ENCODE data around the gene MYO9B. TPM values are rescaled to one million over a fixed set of nuclear protein-coding genes. Genes with fewer than 3 reads are reported as not detected.
"Not testable (repeated sequence)": the region's sequence is repeated elsewhere in the genome, so short reads cannot be mapped to it uniquely, and the experiment has no call there.

Gene MYO9B
- total RNA-seq, 2 experiments from 2014 or later = 73.1 to 78.6 TPM

DNA sequence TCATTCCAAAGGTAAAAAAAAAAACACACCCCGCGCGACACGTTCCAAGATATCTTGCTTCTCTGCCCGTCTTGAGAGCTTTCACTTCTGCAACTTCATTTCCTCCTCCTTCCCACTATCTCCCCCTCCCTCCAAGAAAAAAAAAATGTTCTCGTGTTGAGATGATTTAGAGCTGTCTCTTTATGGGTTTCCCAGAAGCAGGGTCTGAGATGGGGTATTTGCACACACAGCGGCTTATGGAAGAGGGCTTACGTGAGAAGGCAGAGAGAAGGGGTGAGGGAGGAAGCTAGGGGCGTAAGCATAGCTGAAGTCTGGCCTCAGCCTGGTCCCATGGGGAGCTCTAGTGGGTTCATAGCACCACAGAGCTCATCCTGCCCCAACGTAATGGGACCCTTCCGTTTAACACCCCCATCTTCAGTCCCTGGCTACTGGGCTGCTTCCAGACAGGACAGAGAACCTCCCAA lies 108.3 kb downstream of the MYO9B start:
- DNase-seq = peak; percentile 38
- Mint-ChIP-seq H3K9me3 (no peaks in the 10 kb centered on the region), H3K27ac (peak overlapping the region; percentile 84), H3K36me3 (ENCODE audit: low read depth) (peaks cover 18% of the 10 kb centered on the region), H3K4me1 (ENCODE audit: low read depth) (peaks cover 19% of the 10 kb centered on the region), H3K4me3 (peak overlapping the region; percentile 66), H3K27me3 (ENCODE audit: low read depth) (no peaks in the 10 kb centered on the region)
- CTCF ChIA-PET = interaction anchor here (0.5 to 1.7 kb wide), 8 partner anchors 31 to 358 kb away, joined by 3 to 5 read pairs (median 3); partner anchors contain the start of gene USE1
- intact Hi-C loops (cut with micrococcal nuclease) = loop anchor here (1.0 to 5.0 kb wide), 4 partner anchors 53 to 109 kb away; partner anchors contain the start of genes HAUS8 and MYO9B

DNA sequence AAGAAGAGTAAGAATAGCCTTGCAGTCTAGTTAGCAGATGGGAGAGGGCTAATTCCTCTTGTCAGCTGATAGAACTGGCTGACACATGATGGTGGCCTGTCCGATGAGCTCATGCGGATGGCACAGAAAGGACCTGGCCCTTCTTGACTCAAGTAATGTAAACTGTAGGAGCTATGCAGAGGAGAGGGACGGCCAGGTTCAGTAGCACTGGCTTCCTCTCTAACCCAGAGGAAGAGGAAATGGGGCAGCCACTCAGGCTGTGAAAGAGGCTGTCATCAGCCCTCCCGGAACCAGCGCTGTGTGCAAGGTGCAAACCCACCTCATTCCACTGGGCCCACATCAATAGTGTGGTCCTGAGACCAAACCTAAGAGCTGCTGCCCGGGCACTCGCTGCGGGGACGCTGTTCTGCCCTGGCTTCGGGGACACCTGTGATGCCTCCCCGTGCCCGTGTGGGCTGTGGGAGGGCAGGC lies 108.8 kb downstream of the MYO9B start:
- Mint-ChIP-seq H3K27me3 (ENCODE audit: low read depth) (no peaks in the 10 kb centered on the region), H3K4me1 (ENCODE audit: low read depth) (peaks cover 19% of the 10 kb centered on the region), H3K9me3 (no peaks in the 10 kb centered on the region), H3K27ac (peak overlapping the region; percentile 84), H3K4me3 (peak overlapping the region; percentile 66), H3K36me3 (ENCODE audit: low read depth) (peaks cover 19% of the 10 kb centered on the region)
- peak; percentile 72 for DNase-seq
- CTCF ChIA-PET = interaction anchor here (0.5 to 1.7 kb wide), 9 partner anchors 31 to 359 kb away, joined by 3 to 5 read pairs (median 3); partner anchors contain the start of gene USE1
- intact Hi-C loops (cut with micrococcal nuclease) = loop anchor here (1.0 to 5.0 kb wide), 4 partner anchors 53 to 110 kb away; partner anchors contain the start of genes HAUS8 and MYO9B

DNA sequence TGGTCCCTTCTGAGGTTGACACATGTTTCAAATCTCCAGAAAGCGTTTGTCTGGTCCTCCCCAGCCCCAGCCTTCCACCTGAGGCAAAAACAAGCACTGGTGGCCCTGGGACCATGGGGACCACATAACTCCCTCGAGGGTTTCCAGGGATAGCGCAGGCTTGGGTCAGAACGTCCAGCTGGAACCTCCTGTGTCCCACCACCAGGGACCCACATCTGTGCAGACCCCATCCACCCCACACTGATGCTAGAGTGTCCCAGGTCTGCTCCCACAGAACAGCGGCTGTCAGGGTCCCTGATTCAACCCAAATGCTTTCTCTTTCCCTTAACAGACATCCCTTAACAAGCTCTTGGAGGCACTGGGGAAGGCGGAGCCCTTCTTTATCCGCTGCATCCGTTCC lies 110.0 kb downstream of the MYO9B start:
- H3K27ac Mint-ChIP-seq = no peak overlapping the region

DNA sequence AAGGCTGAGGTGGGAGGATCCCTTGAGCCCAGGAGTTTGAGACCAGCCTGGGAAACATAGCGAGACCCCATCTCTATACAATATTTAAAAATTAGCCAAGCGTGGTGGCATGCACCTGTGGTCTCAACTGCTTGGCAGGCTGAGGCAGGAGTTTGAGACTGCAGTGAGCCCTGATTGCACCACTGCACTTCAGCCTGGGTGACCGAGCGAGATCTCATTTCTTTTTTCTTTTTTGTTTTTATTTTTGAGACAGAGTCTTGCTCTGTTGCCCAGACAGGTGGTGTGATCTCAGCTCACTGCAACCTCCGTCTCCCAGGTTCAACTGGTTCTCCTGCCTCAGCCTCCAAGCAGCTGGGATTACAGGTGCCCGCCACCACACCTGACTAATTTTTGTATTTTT lies 116.2 kb downstream of the MYO9B start:
- H3K27me3 Mint-ChIP-seq (ENCODE audit: low read depth); H3K4me3 Mint-ChIP-seq; CTCF ChIA-PET; DNase-seq; H3K27ac Mint-ChIP-seq; H3K9me3 Mint-ChIP-seq; H3K4me1 Mint-ChIP-seq (ENCODE audit: low read depth); intact Hi-C loops (cut with micrococcal nuclease): not testable (repeated sequence)
- H3K36me3 Mint-ChIP-seq (ENCODE audit: low read depth) = peaks cover 13% of the 10 kb centered on the region

More for the DNA sequence above, 110.0 kb downstream of the MYO9B start:
- intact Hi-C loops (cut with micrococcal nuclease) = loop anchor here (2.0 kb wide), 2 partner anchors 61 to 111 kb away; partner anchors contain the start of genes HAUS8 and MYO9B
- CTCF ChIA-PET = interaction anchor here (0.8 to 1.7 kb wide), 2 partner anchors 117 to 120 kb away, joined by 5 to 9 read pairs; no protein-coding TSS in a partner anchor
- H3K4me3 Mint-ChIP-seq = no peak overlapping the region
- H3K36me3 Mint-ChIP-seq (ENCODE audit: low read depth) = peaks cover 20% of the 10 kb centered on the region
- H3K27me3 Mint-ChIP-seq (ENCODE audit: low read depth) = no peaks in the 10 kb centered on the region
- DNase-seq = no peak
- no peaks in the 10 kb centered on the region for H3K9me3 Mint-ChIP-seq
- peaks cover 19% of the 10 kb centered on the region for H3K4me1 Mint-ChIP-seq (ENCODE audit: low read depth)

DNA sequence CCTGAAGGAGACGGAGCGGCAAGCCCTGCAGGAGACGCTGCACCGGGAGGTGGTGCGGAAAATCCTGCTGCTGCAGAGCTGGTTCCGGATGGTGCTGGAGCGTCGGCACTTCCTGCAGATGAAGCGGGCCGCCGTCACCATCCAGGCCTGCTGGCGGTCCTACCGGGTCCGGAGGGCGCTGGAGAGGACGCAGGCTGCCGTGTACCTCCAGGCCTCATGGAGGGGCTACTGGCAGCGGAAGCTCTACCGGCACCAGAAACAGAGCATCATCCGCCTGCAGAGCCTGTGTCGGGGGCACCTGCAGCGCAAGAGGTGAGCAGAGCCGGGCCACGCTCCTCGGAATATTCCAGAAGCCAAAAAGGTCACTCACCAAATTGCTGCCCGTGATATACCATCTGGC lies 117.2 kb downstream of the MYO9B start:
- intact Hi-C loops (cut with micrococcal nuclease) = no loop called here
- no peaks in the 10 kb centered on the region for H3K27me3 Mint-ChIP-seq (ENCODE audit: low read depth)
- no peaks in the 10 kb centered on the region for H3K4me1 Mint-ChIP-seq (ENCODE audit: low read depth)
- DNase-seq = no peak
- H3K36me3 Mint-ChIP-seq (ENCODE audit: low read depth) = peaks cover 15% of the 10 kb centered on the region
- no peaks in the 10 kb centered on the region for H3K9me3 Mint-ChIP-seq
- CTCF ChIA-PET = interaction anchor here (0.5 kb wide), 1 partner anchor 150 kb away, joined by 4 read pairs; no protein-coding TSS in a partner anchor
- no peak overlapping the region for H3K27ac Mint-ChIP-seq
- no peak overlapping the region for H3K4me3 Mint-ChIP-seq

DNA sequence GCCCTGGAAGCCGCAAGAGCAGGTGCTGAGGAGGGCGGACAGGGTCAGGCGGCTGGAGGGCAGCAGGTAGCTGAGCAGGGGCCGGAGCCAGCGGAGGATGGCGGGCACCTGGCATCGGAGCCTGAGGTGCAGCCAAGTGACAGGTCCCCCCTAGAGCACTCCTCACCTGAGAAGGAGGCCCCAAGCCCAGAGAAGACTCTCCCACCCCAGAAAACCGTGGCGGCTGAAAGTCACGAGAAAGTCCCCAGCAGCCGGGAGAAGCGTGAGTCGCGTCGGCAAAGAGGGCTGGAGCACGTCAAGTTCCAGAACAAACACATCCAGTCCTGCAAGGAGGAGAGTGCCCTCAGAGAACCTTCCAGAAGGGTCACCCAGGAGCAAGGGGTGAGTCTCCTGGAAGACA lies 119.0 kb downstream of the MYO9B start:
- Mint-ChIP-seq H3K9me3 (no peaks in the 10 kb centered on the region), H3K27me3 (ENCODE audit: low read depth) (no peaks in the 10 kb centered on the region), H3K27ac (no peak overlapping the region), H3K4me1 (ENCODE audit: low read depth) (no peaks in the 10 kb centered on the region), H3K36me3 (ENCODE audit: low read depth) (peaks cover 16% of the 10 kb centered on the region), H3K4me3 (no peak overlapping the region)
- intact Hi-C loops (cut with micrococcal nuclease) = no loop called here
- CTCF ChIA-PET = no interaction called here
- no peak for DNase-seq

DNA sequence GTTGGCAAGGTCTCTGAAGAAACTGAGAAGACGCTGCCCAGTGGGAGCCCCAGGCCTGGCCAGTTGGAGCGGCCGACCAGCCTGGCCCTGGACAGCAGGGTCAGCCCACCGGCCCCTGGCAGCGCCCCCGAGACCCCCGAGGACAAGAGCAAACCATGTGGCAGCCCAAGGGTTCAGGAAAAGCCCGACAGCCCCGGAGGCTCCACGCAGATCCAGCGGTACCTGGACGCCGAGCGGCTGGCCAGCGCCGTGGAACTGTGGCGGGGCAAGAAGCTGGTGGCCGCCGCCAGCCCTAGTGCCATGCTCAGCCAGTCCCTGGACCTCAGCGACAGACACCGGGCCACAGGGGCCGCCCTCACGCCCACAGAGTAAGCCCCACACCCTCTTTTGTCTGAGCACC lies 119.5 kb downstream of the MYO9B start:
- H3K9me3 Mint-ChIP-seq = no peaks in the 10 kb centered on the region
- H3K27ac Mint-ChIP-seq = no peak overlapping the region
- peaks cover 17% of the 10 kb centered on the region for H3K36me3 Mint-ChIP-seq (ENCODE audit: low read depth)
- CTCF ChIA-PET = no interaction called here
- no peak for DNase-seq
- intact Hi-C loops (cut with micrococcal nuclease) = no loop called here
- H3K4me1 Mint-ChIP-seq (ENCODE audit: low read depth) = no peaks in the 10 kb centered on the region
- H3K27me3 Mint-ChIP-seq (ENCODE audit: low read depth) = no peaks in the 10 kb centered on the region
- no peak overlapping the region for H3K4me3 Mint-ChIP-seq

DNA sequence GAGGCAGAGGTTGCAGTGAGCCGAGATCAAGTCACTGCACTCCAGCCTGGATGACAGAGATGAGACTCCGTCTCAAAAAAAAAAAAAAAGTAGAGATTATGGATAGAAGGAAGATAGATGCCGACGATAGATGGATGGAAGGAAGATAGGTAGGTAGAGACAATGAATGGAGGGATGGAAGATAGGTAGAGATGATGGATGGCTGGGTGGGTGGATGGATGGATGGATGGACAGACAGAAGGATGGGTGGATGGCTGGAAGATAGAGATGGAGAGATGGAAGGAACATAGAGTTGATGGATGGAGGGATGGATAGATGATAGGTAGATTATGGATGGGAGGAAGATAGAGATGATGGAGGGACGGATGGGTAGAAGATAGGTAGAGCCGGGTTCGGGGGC lies 121.0 kb downstream of the MYO9B start:
- CTCF ChIA-PET = no interaction called here
- Mint-ChIP-seq H3K4me3 (no peak overlapping the region), H3K9me3 (no peaks in the 10 kb centered on the region), H3K4me1 (ENCODE audit: low read depth) (no peaks in the 10 kb centered on the region), H3K36me3 (ENCODE audit: low read depth) (peaks cover 18% of the 10 kb centered on the region), H3K27ac (no peak overlapping the region), H3K27me3 (ENCODE audit: low read depth) (no peaks in the 10 kb centered on the region)
- intact Hi-C loops (cut with micrococcal nuclease) = no loop called here
- no peak for DNase-seq

DNA sequence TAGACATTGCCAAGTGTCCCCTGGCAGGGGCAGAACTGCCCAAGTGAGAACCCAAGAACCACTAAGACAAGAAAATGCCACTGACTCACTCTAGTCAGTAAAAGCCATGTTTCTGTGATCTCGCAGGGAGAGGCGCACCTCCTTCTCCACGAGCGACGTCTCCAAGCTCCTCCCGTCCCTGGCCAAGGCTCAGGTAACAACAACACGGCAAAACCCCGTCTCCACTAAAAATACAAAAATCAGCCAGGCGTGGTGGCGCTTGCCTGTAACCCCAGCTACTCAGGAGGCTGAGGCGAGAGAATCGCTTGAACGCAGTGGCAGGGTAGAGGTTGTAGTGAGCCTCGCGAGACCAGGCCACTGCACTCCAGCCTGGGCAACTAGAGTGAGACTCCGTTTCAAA lies 122.1 kb downstream of the MYO9B start:
- Mint-ChIP-seq H3K36me3 (ENCODE audit: low read depth) (peaks cover 25% of the 10 kb centered on the region), H3K27ac (no peak overlapping the region), H3K4me1 (ENCODE audit: low read depth) (no peaks in the 10 kb centered on the region), H3K27me3 (ENCODE audit: low read depth) (no peaks in the 10 kb centered on the region), H3K4me3 (no peak overlapping the region), H3K9me3 (no peaks in the 10 kb centered on the region)
- DNase-seq = no peak
- intact Hi-C loops (cut with micrococcal nuclease) = no loop called here
- CTCF ChIA-PET = no interaction called here

DNA sequence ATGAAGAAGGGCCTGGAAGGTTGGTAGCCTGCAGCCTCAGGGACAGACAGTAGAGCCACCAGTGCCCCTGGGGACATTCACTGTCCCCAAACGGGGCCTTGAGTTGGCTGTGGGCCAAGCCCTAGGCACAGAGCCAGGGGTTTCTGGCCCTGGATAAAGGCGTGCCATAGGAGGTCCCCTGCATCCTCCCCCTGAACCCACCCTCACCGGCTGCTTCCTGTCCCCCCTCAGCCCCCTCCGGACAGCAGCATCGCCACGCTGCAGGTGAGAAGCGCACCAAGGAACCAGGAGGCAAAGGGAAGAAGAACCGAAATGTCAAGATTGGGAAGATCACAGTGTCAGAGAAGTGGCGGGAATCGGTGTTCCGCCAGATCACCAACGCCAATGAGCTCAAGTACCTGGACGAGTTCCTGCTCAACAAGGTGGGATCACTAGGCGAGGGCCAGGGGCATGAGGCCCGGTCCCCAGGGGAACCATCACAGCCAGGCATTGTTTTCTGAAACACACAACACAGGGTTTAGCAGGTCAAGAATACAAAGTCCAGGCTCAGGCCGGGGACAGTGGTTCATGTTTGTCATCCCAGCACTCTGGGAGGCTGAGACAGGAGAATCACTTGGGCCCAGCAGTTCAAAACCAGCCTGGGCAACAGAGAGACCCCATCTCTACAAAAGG lies 125.0 kb downstream of the MYO9B start:
- no peaks in the 10 kb centered on the region for H3K9me3 Mint-ChIP-seq
- intact Hi-C loops (cut with micrococcal nuclease) = no loop called here
- CTCF ChIA-PET = interaction anchor here (1.0 kb wide), 1 partner anchor 14 kb away, joined by 3 read pairs; no protein-coding TSS in a partner anchor
- DNase-seq = no peak
- no peak overlapping the region for H3K4me3 Mint-ChIP-seq
- peaks cover 28% of the 10 kb centered on the region for H3K36me3 Mint-ChIP-seq (ENCODE audit: low read depth)
- H3K27ac Mint-ChIP-seq = no peak overlapping the region
- H3K4me1 Mint-ChIP-seq (ENCODE audit: low read depth) = no peaks in the 10 kb centered on the region
- no peaks in the 10 kb centered on the region for H3K27me3 Mint-ChIP-seq (ENCODE audit: low read depth)

DNA sequence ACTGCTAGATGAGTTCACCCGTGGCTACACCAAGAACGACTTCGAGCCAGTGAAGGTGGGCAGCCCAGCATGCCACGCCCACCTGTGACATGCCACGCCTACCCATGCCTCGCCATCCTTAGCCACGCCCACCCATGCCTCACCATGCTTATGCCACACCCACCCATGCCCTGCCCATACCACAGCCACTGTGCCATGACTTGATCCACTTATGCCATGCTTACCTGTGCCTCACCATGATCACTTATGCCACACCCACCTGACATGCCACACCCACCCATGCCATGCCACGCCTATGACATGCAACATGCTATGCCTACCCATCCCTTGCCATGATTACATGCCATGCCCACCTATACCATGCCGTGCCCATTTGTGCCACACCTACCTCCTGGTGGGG lies 126.7 kb downstream of the MYO9B start:
- Mint-ChIP-seq H3K4me3 (no peak overlapping the region), H3K27me3 (ENCODE audit: low read depth) (no peaks in the 10 kb centered on the region), H3K27ac (no peak overlapping the region), H3K36me3 (ENCODE audit: low read depth) (peaks cover 23% of the 10 kb centered on the region), H3K9me3 (no peaks in the 10 kb centered on the region), H3K4me1 (ENCODE audit: low read depth) (no peaks in the 10 kb centered on the region)
- intact Hi-C loops (cut with micrococcal nuclease) = no loop called here
- CTCF ChIA-PET = no interaction called here
- peak; percentile 39 for DNase-seq

DNA sequence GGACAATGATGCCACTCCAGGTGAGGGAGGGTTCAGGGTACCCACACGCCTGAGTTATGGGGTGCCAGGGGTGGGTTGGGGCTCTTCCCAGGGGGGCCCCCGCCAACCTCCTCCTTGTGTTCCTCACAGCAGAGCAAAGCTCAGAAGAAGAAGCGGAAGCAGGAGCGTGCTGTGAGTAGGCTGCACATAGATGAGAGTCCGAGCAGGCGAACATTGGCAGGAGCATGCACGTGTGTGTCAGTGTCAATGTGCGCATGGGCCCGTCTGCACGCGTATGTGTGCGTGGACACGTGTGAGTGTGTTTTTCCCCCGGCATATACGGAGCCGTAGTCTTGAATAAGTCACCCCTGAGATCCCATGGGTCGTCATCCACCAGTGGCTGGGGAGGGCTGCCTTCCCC lies 127.1 kb downstream of the MYO9B start:
- H3K9me3 Mint-ChIP-seq = no peaks in the 10 kb centered on the region
- no peaks in the 10 kb centered on the region for H3K4me1 Mint-ChIP-seq (ENCODE audit: low read depth)
- no peak overlapping the region for H3K4me3 Mint-ChIP-seq
- H3K27ac Mint-ChIP-seq = no peak overlapping the region
- CTCF ChIA-PET = interaction anchor here (0.6 kb wide), 1 partner anchor 148 kb away, joined by 3 read pairs; no protein-coding TSS in a partner anchor
- H3K36me3 Mint-ChIP-seq (ENCODE audit: low read depth) = peaks cover 23% of the 10 kb centered on the region
- DNase-seq = no peak
- no peaks in the 10 kb centered on the region for H3K27me3 Mint-ChIP-seq (ENCODE audit: low read depth)
- intact Hi-C loops (cut with micrococcal nuclease) = no loop called here
